ENCODE results near the gene JAZF1.

GRCh38 chr7:28083164-28083997 is 97.2 kb downstream of the JAZF1 start:
- TF ChIP-seq CTCF (IDR thresholded peaks at IDR 0.05): no peak
- no peak for TF ChIP-seq EZH2 (IDR thresholded peaks at IDR 0.05; ENCODE audit: borderline replicate concordance, insufficient read depth, low read depth, low read length, poor library complexity, severe bottlenecking)

Measured in B cell (primary cell).